Osteoblast (primary cell): ENCODE measurements around the gene GSG1L2. TPM values are rescaled to one million over a fixed set of nuclear protein-coding genes. Genes with fewer than 3 reads are reported as not detected.
A peak's percentile ranks its signal among the peaks of the same experiment; 100 is the strongest.

Experiments
- DNase-seq: peaks from one replicate; pipeline ENCODE4 v3.0.0; 2011; ENCODE audit warnings: low spot score, mixed read lengths; ENCODE audit not compliant: insufficient read length; ENCODE audit errors: missing footprints
- H2AFZ ChIP-seq: 2 replicates; pipeline ENCODE4 v1.6.0; 2011; ENCODE audit warnings: mild to moderate bottlenecking, low read length
- H3K27ac ChIP-seq: 2 replicates; pipeline ENCODE4 v1.5.1; 2011; ENCODE audit warnings: mild to moderate bottlenecking, low read depth, low read length, moderate library complexity
- H3K27me3 ChIP-seq: 2 replicates; pipeline ENCODE4 v1.6.0; 2012; ENCODE audit warnings: mild to moderate bottlenecking, control low read depth, inconsistent platforms, low read length, moderate library complexity; ENCODE audit not compliant: insufficient read depth
- H3K36me3 ChIP-seq: 2 replicates; pipeline ENCODE4 v1.5.1; 2011; ENCODE audit warnings: mild to moderate bottlenecking, low read length, control low read depth, moderate library complexity; ENCODE audit not compliant: insufficient read depth
- H3K4me1 ChIP-seq: 2 replicates; pipeline ENCODE4 v1.5.1; 2011; ENCODE audit warnings: mild to moderate bottlenecking, low read length, control low read depth, moderate library complexity; ENCODE audit not compliant: insufficient read depth
- H3K4me2 ChIP-seq: 2 replicates; pipeline ENCODE4 v1.6.0; 2011; ENCODE audit warnings: mild to moderate bottlenecking, low read length; ENCODE audit not compliant: insufficient read depth
- H3K4me3 ChIP-seq: fragments of 200-600 bp; sonication (generic); 3 replicates; pipeline ENCODE4 v1.5.1; 2012; ENCODE audit warnings: mild to moderate bottlenecking, low read length, inconsistent platforms; ENCODE audit not compliant: insufficient read depth
- H3K79me2 ChIP-seq: 2 replicates; pipeline ENCODE4 v1.6.0; 2012; ENCODE audit warnings: mild to moderate bottlenecking, low read length, control low read depth, inconsistent platforms; ENCODE audit not compliant: insufficient read depth
- H3K9me3 ChIP-seq: 2 replicates; pipeline ENCODE4 v1.5.1; 2011; ENCODE audit warnings: low read depth, low read length, control low read depth
- H4K20me1 ChIP-seq: 2 replicates; pipeline ENCODE4 v1.6.0; 2012; ENCODE audit warnings: mild to moderate bottlenecking, low read length, control low read depth; ENCODE audit not compliant: insufficient read depth
- total RNA-seq: library from RNA; depleted of rRNA; stranded (reverse); fragments of >200 nt; gene quantifications from 2 replicates; pipeline ENCODE4 v1.2.3, GENCODE V29; 2012
- TF ChIP-seq, protein P1 (sequence below): IDR thresholded peaks from 2 replicates; pipeline ENCODE4 v1.5.1; 2011; ENCODE audit warnings: mild to moderate bottlenecking, low read depth, low read length, moderate library complexity; ENCODE audit errors: extremely low read depth

Gene GSG1L2
- total RNA-seq = not detected in 2 replicates

GRCh38 chr17:9821921-9822320, at the start of gene GSG1L2:
GSG1L2 (minus strand) TSS chr17:9822079; CDS start chr17:9822071, 8 bp downstream.
- DNase-seq = no peak
- H3K4me1 ChIP-seq = no peaks in the 10 kb centered on the region
- no peaks in the 10 kb centered on the region for H3K79me2 ChIP-seq
- TF ChIP-seq, protein P1, sequence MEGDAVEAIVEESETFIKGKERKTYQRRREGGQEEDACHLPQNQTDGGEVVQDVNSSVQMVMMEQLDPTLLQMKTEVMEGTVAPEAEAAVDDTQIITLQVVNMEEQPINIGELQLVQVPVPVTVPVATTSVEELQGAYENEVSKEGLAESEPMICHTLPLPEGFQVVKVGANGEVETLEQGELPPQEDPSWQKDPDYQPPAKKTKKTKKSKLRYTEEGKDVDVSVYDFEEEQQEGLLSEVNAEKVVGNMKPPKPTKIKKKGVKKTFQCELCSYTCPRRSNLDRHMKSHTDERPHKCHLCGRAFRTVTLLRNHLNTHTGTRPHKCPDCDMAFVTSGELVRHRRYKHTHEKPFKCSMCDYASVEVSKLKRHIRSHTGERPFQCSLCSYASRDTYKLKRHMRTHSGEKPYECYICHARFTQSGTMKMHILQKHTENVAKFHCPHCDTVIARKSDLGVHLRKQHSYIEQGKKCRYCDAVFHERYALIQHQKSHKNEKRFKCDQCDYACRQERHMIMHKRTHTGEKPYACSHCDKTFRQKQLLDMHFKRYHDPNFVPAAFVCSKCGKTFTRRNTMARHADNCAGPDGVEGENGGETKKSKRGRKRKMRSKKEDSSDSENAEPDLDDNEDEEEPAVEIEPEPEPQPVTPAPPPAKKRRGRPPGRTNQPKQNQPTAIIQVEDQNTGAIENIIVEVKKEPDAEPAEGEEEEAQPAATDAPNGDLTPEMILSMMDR = no peak
- H3K9me3 ChIP-seq = no peaks in the 10 kb centered on the region
- H3K36me3 ChIP-seq = no peaks in the 10 kb centered on the region
- H3K27me3 ChIP-seq = no peaks in the 10 kb centered on the region
- H3K4me2 ChIP-seq = no peak within 1 kb of the TSS
- no peak within 1 kb of the TSS for H3K4me3 ChIP-seq
- H4K20me1 ChIP-seq = no peaks in the 10 kb centered on the region
- no peak within 1 kb of the TSS for H3K27ac ChIP-seq
- no peak within 1 kb of the TSS for H2AFZ ChIP-seq

DNA sequence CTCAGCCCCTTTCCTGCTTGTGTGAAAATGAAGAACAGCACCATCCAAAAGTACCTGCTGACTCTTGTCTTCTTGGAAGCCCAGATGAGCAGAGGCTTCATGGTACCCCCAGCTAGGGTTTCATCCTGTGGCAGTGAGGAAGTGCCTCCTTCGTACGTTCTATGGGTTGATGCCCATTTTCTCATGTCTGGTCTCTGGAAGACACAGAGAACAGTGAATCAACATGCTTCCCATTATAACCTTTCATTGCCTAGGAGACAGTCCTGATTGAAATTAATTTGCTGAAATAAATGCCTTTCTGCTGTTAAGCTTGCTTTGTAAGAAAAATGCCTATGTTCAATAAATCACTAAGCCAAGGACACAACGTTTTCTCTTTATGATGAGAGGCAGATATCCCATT, 46.7 kb upstream of the GSG1L2 start:
- no peak overlapping the region for H3K4me3 ChIP-seq
- H2AFZ ChIP-seq = no peak overlapping the region
- TF ChIP-seq, protein P1 = no peak
- DNase-seq = peak; percentile 19
- H4K20me1 ChIP-seq = no peaks in the 10 kb centered on the region
- H3K36me3 ChIP-seq = no peaks in the 10 kb centered on the region
- H3K79me2 ChIP-seq = no peaks in the 10 kb centered on the region
- no peaks in the 10 kb centered on the region for H3K4me1 ChIP-seq
- H3K9me3 ChIP-seq = no peaks in the 10 kb centered on the region
- no peak overlapping the region for H3K4me2 ChIP-seq
- no peak overlapping the region for H3K27ac ChIP-seq
- H3K27me3 ChIP-seq = no peaks in the 10 kb centered on the region

GRCh38 chr17:9865586-9865985, 43.7 kb upstream of the GSG1L2 start:
- Histone ChIP-seq H3K27ac (no peak overlapping the region), H3K4me2 (no peak overlapping the region), H3K9me3 (no peaks in the 10 kb centered on the region), H3K4me3 (no peak overlapping the region), H4K20me1 (no peaks in the 10 kb centered on the region), H3K27me3 (no peaks in the 10 kb centered on the region), H3K79me2 (no peaks in the 10 kb centered on the region), H3K36me3 (no peaks in the 10 kb centered on the region), H3K4me1 (no peaks in the 10 kb centered on the region), H2AFZ (no peak overlapping the region)
- TF ChIP-seq, protein P1 = no peak
- DNase-seq = no peak

GRCh38 chr17:9862949-9863348, 41.1 kb upstream of the GSG1L2 start:
- Histone ChIP-seq H3K4me3 (no peak overlapping the region), H4K20me1 (no peaks in the 10 kb centered on the region), H3K27ac (no peak overlapping the region), H3K4me2 (no peak overlapping the region), H3K36me3 (no peaks in the 10 kb centered on the region), H3K4me1 (no peaks in the 10 kb centered on the region), H3K27me3 (no peaks in the 10 kb centered on the region), H3K9me3 (no peaks in the 10 kb centered on the region), H3K79me2 (no peaks in the 10 kb centered on the region), H2AFZ (no peak overlapping the region)
- TF ChIP-seq, protein P1 = no peak
- DNase-seq = no peak
